Measurements from ENCODE around the gene RASA3.

RASA3 gene

DNA sequence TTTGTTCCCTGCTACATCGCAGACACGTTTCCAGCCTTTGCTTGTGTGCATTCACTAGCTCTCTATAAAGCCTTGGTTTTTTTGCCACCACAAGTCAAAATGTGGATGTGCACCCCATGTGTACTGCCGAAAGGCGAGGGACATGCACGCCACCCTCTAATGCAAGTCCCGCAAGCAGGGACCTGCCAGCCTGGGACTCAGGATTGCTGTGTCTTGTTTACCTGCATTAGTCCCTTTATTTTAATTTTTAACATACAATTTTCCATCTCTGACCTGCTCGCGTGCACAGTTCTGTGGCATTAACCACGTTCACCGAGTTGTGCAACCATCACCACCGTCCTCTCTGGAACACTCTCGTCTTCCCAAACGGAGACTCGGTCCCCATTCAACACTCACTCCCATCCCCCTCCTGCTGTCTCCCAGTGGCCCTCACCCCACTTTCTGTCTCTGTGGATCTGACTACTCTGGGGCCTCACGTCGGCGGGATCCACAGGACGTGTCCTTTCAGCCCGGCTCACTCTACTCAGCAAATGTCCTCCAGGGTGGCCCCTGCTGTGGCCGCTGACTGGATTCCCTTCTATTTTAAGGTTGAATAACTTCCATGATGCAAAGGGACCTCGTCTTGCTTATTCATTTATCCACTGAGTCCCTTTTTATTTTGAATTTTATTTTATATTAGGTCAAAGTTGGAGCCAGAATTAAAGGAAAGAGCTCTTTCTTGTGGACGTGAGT is 58.4 kb downstream of the RASA3 start:
- Histone ChIP-seq H3K4me3 (no peak overlapping the region), H3K27me3 (no peaks in the 10 kb centered on the region), H4K20me1 (peaks cover 78% of the 10 kb centered on the region), H3K4me1 (peaks cover 76% of the 10 kb centered on the region), H3K27ac (peak overlapping the region; percentile 45), H3K4me2 (peak overlapping the region; percentile 82), H3K9ac (no peak overlapping the region; the same call in 1 of the 2 replicates), H3K36me3 (peaks cover 57% of the 10 kb centered on the region), H3K9me3 (no peaks in the 10 kb centered on the region; the same call in none of the 2 replicates)
- TF ChIP-seq Cebpa-rat (IDR thresholded peaks at IDR 0.05), result no peak

DNA sequence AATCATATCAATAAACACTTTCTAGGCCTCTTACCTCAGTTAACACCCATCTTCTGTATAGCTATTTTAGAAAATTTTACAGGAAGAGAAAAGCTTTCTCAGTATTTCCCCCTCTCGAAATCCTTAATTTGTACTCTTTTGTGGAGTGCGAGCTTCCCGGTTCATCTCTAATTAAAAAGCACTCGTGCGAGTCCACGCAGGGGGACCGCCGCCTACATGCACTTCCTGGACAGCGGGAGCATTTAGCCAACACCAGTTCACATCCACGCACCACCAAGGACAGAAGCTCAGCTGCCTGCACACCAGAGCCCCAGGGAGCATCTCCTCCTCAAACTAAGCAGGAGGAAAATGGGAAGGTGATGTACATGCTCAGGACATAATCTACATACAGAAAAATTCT is 60.0 kb downstream of the RASA3 start:
- H3K27ac ChIP-seq, result peak overlapping the region; percentile 45
- peaks cover 74% of the 10 kb centered on the region for H4K20me1 ChIP-seq
- no peaks in the 10 kb centered on the region; the same call in none of the 2 replicates for H3K9me3 ChIP-seq
- H3K9ac ChIP-seq, result no peak overlapping the region
- H3K4me1 ChIP-seq, result peaks cover 76% of the 10 kb centered on the region
- peaks cover 52% of the 10 kb centered on the region for H3K36me3 ChIP-seq
- no peak overlapping the region for H3K4me3 ChIP-seq
- no peak for TF ChIP-seq Cebpa-rat (IDR thresholded peaks at IDR 0.05)
- H3K27me3 ChIP-seq, result no peaks in the 10 kb centered on the region
- H3K4me2 ChIP-seq, result peak overlapping the region; percentile 68

DNA sequence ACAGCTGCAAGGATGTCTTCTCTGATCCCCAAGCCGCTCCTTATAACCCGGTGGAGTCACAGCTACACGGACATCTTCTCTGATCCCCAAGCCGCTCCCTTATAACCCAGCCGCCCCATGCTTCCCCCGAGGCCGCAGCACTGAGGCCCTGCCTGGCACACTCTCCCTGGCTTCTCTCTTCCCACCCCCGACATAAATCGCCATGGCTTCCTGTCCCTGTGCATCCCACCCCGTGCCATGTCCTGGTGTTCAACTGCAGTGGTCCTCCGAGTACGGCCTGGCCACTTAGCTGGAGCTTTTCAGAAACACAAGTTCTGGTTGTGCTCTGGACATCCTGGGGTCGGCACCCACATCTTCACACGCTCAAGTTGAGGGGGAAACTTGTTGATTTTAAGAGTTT is 60.4 kb downstream of the RASA3 start:
- H3K36me3 ChIP-seq, result peaks cover 52% of the 10 kb centered on the region
- H3K9ac ChIP-seq, result no peak overlapping the region
- H3K27ac ChIP-seq, result peak overlapping the region; percentile 45
- H3K27me3 ChIP-seq, result no peaks in the 10 kb centered on the region
- peaks cover 72% of the 10 kb centered on the region for H4K20me1 ChIP-seq
- peaks cover 76% of the 10 kb centered on the region for H3K4me1 ChIP-seq
- no peaks in the 10 kb centered on the region; the same call in none of the 2 replicates for H3K9me3 ChIP-seq
- no peak for TF ChIP-seq Cebpa-rat (IDR thresholded peaks at IDR 0.05)
- no peak overlapping the region for H3K4me3 ChIP-seq
- peak overlapping the region; percentile 68 for H3K4me2 ChIP-seq

DNA sequence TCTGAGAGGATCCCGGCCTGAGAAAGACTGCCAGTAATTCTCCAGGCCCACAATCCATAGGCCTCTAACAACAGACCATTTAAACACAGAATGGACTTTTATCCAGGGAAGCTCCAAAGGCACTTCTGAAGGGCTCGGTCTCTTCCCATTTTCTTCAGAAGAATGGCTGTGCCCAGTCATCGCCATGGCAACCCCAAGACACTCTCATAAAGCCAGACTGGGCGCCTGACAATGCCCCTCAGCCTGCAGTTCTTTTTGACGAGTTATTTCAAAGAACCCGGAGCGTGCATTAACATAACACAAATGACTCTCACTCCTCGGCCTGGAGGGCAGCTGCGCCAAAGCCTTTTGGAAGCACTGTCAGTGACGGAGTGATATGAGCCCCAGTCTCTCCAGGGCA is 61.0 kb downstream of the RASA3 start:
- Histone ChIP-seq H3K4me2 (peak overlapping the region; percentile 68), H3K4me3 (no peak overlapping the region), H3K4me1 (peaks cover 76% of the 10 kb centered on the region), H3K27me3 (no peaks in the 10 kb centered on the region), H3K27ac (no peak overlapping the region), H4K20me1 (peaks cover 72% of the 10 kb centered on the region), H3K36me3 (peaks cover 51% of the 10 kb centered on the region), H3K9me3 (no peaks in the 10 kb centered on the region; the same call in none of the 2 replicates), H3K9ac (no peak overlapping the region)
- no peak for TF ChIP-seq Cebpa-rat (IDR thresholded peaks at IDR 0.05)

DNA sequence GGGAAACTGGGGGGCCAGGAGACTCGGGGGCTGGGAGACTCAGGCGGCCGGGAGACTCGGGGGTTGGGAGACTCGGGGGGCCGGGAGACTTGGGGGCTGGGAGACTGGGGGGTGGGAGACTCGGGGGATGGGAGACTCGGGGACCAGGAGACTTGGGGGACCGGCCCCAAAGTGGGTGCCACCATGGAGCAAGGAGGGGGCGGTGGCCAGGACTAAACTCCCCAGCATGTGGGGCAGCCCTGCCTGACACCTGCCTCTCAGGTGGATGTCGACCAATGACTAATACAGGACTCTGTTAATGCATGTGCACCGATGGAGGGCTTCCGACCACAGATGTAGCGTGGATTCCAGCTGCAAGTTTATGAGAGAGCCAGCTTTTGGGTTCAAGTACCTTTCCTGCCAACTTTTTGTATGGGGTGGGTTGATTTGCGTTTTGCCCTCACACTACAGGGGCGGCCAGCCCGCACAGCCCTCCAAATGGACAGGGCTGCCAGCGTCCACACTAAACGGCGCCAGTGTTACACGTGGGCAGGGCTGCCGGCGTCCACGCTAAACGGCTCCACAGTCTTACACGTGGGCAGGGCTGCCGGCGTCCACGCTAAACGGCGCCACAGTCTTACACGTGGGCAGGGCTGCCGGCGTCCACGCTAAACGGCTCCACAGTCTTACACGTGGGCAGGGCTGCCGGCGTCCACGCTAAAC is 62.2 kb downstream of the RASA3 start:
- peaks cover 73% of the 10 kb centered on the region for H4K20me1 ChIP-seq

DNA sequence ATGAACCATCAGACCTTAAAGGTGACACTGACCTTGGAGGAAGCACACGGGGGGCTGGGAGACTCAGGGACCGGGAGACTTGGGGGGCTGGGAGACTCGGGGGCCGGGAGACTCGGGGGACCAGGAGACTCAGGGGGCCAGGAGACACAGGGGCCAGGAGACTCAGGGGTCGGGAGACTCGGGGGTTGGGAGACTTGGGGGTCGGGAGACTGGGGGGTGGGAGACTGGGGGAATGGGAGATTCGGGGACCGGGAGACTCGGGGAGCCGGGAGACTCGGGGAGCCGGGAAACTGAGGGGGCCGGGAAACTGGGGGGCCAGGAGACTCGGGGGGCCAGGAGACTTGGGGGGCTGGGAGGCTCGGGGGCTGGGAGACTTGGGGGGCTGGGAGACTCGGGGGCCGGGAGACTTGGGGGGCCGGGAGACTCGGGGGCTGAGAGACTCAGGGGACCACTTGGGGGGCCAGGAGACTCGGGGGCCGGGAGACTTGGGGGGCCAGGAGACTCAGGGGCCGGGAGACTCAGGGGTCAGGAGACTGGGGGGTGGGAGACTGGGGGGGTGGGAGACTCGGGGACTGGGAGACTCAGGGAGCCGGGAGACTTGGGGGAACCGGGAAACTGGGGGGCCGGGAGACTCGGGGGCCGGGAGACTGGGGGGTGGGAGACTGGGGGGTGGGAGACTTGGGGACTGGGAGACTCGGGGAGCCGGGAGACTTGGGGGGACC is 62.9 kb downstream of the RASA3 start:
- Histone ChIP-seq H3K36me3 (peaks cover 34% of the 10 kb centered on the region), H4K20me1 (peaks cover 73% of the 10 kb centered on the region), H3K27ac (peak overlapping the region; percentile 94), H3K9ac (peak overlapping the region; percentile 81; the same call in 1 of the 2 replicates), H3K4me2 (peak overlapping the region; percentile 97), H3K27me3 (no peaks in the 10 kb centered on the region), H3K4me3 (no peak overlapping the region), H3K4me1 (peaks cover 82% of the 10 kb centered on the region), H3K9me3 (no peaks in the 10 kb centered on the region; the same call in none of the 2 replicates)
- TF ChIP-seq Cebpa-rat (IDR thresholded peaks at IDR 0.05), result no peak

More for the DNA sequence above, 62.2 kb downstream of the RASA3 start:
- Histone ChIP-seq H3K4me2 (no peak overlapping the region), H3K36me3 (peaks cover 41% of the 10 kb centered on the region), H3K27me3 (no peaks in the 10 kb centered on the region), H3K27ac (no peak overlapping the region), H3K4me3 (no peak overlapping the region), H3K4me1 (peaks cover 82% of the 10 kb centered on the region), H3K9ac (no peak overlapping the region), H3K9me3 (no peaks in the 10 kb centered on the region; the same call in none of the 2 replicates)
- TF ChIP-seq Cebpa-rat (IDR thresholded peaks at IDR 0.05), result no peak

DNA sequence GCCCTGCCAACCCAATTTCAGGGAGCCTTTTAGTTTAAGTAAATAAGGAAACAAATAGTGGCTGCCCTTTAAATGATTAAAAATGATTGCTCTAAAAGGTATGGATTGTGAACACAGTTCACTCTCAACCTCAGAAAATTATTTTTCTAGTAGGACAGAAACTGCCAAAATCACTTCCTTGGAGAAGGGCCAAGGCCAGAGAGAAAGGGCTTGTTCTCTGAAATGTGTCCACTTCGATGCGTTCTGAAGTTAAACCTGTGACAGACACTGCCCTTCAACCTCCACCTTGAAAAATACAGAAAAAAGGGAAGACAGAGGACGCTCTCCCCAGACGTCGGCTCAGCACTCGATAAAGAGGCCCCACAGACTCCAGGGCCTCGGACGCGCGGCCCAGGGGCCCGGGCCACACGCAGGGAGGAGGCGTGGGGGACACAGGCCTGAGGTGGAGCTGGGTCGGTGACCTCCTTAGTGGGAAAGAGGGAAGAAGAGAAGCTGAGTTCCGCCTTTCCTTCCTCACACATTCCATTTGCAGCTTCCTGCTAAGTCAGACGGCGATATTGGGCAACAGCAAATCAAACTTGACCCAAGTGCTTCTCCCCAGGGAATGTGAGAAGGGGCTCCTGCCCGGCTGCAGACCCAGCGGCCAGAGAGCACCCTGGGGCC is 63.6 kb downstream of the RASA3 start:
- Histone ChIP-seq H3K9me3 (no peaks in the 10 kb centered on the region; the same call in none of the 2 replicates), H3K4me3 (peak overlapping the region; percentile 10; the same call in 1 of the 2 replicates), H3K4me2 (peak overlapping the region; percentile 97), H4K20me1 (peaks cover 71% of the 10 kb centered on the region), H3K36me3 (peaks cover 30% of the 10 kb centered on the region), H3K9ac (peak overlapping the region; percentile 81), H3K4me1 (peaks cover 82% of the 10 kb centered on the region), H3K27ac (peak overlapping the region; percentile 94), H3K27me3 (no peaks in the 10 kb centered on the region)
- no peak for TF ChIP-seq Cebpa-rat (IDR thresholded peaks at IDR 0.05)

DNA sequence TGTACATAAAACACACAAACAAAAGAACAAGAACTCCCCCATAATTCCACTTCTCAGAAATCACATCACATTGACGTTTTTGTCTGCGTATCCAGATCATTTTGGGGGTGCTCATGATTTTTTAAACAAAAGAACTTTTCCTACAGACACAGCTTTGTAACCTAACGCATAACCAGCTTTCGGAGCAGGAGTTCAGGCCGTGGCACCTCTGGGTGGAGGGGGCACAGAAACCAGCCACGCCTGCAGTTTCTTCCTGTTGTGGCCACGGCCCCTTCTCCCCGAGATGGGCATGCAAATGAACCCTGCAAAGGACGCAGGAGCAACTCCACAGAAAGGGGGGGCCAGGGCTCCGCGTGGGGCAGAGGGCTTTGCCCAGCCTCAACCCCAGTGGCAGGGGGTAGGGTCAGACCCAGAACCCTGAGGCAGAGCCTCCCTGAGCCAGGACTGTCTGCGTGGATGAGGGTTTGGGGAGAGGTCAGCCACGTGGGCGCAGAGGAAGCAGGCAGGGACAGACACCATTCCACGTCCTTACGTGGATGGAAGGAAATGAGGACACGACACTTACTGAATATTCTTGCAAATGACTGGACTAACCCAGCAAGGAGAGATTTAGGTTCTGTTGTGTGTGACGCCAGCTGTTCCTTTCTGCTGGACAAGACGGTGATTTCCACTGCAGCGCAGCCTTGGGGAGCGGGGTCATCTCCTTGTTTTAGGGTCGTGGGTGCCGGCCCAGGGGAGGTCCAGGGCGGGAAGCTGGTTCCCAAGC is 64.4 kb downstream of the RASA3 start:
- Histone ChIP-seq H3K4me1 (peaks cover 83% of the 10 kb centered on the region), H3K36me3 (peaks cover 24% of the 10 kb centered on the region), H3K27me3 (no peaks in the 10 kb centered on the region), H4K20me1 (peaks cover 65% of the 10 kb centered on the region; the same call in 1 of the 2 replicates), H3K4me3 (peak overlapping the region; percentile 59), H3K4me2 (peak overlapping the region; percentile 97), H3K27ac (peak overlapping the region; percentile 94), H3K9me3 (no peaks in the 10 kb centered on the region; the same call in none of the 2 replicates), H3K9ac (peak overlapping the region; percentile 81)
- TF ChIP-seq Cebpa-rat (IDR thresholded peaks at IDR 0.05), result no peak
